ENCODE measurements around the gene RASSF1. TPM values are rescaled to one million over a fixed set of nuclear protein-coding genes. Genes with fewer than 3 reads are reported as not detected.

The RASSF1 gene
- total RNA-seq, 1 donor, result 45.7 TPM

DNA sequence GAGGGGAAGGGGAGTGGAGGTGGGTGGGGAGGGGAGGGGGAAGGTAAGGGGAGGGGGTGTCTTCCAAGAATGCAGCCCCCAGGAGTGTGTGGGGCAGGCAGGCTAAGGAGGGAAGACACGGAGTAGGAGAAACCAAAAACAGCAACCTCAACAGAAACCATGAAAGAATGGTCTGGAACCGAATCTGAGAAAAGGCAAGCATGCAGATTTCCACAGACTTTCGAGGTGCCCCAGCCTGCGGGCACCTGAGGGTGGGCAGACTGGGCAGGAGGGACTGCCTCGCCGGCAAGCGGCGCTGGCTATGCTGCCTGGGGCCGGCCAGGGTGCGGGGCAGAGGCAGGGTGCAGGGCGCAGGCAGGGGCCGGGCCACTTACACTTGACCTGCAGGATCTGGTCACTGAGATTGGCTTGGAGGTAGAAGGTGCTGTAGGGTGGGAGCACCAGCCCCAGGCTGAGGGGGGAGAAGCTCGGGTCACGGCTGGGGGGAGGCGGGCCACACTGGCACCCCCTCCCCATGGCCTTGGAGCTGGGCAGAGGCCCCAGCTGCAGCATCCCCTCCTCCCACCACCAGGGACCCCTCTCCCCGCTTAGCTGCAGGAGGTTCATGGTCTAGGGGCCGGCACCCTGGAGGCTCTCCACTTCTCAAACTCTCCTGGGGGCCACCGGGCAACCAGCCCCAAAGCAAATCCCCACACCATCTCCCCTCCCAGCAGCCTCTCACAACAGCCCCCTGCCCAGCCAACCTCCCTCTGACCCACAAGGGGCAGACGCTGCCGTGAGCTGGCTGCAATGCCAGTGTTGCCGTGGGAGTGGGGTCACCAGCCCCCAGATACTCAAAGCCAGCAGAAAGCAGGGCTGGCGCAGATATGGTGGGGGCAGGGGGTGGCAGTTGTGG is 34.0 kb upstream of the RASSF1 start:
- no peak for DNase-seq (ENCODE audit: low read depth)
- no peak overlapping the region for H3K4me3 ChIP-seq (ENCODE audit: low read depth, low read length)
- TF ChIP-seq CTCF (IDR thresholded peaks at IDR 0.05; ENCODE audit: insufficient read depth, low read length), result no peak

DNA sequence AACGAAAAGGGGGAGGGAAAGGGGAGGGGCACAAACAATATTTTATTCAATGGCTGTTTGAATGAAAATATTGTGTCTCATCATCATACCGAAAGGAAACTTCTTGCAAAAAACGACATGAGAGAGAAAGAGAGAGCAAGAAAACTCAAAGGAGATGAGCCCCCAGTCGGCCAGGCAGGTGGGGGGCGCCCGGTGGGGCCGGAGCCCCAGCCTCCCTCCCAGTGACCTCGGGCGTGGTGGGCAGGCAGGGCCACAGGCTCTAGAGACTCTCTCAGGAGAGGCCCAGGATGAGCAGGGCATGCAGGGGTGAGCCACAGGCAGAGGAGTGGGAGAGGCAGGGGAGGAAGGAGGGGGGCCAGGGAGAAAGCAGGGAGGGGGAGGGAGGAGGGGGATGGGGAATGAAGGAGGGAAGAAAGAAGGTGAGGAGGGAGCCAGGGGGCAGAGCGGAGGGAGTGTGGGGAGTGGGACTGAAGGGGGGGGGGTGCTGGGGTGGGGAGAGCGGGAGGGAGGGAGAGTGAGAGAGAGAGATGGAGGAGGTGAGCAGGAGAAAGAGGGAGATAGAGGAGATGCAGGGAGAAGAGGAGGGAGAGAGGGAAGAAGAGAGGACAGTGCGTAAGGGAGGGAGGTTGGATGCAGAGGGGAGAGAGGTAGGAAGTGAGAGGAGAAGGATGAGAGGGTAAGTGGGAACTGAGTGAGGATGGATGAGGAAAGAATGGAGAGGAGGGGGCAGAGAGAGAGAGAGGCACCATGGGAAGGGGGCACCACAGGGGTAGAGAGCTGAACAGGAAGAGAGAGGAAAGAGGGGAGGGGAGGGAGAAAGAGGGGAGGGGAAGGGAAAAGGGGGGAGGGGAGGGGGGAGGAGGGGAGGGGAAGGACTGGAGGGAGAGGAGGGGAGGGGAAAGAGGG is 32.8 kb upstream of the RASSF1 start:
- H3K4me3 ChIP-seq (ENCODE audit: low read depth, low read length), result no peak overlapping the region
- no peak for DNase-seq (ENCODE audit: low read depth)
- no peak for TF ChIP-seq CTCF (IDR thresholded peaks at IDR 0.05; ENCODE audit: insufficient read depth, low read length)

GRCh38 chr3:50372349-50372748 is 31.7 kb upstream of the RASSF1 start:
- H3K4me3 ChIP-seq (ENCODE audit: low read depth, low read length), result no peak overlapping the region

GRCh38 chr3:50371133-50371685 is 30.6 kb upstream of the RASSF1 start:
- no peak for TF ChIP-seq CTCF (IDR thresholded peaks at IDR 0.05; ENCODE audit: insufficient read depth, low read length)
- no peak overlapping the region for H3K4me3 ChIP-seq (ENCODE audit: low read depth, low read length)
- DNase-seq (ENCODE audit: low read depth), result peak; percentile 28

More at GRCh38 chr3:50372349-50372748, 31.7 kb upstream of the RASSF1 start:
- no peak for TF ChIP-seq CTCF (IDR thresholded peaks at IDR 0.05; ENCODE audit: insufficient read depth, low read length)
- no peak for DNase-seq (ENCODE audit: low read depth)

GRCh38 chr3:50370594-50370993 is 30.0 kb upstream of the RASSF1 start:
- H3K4me3 ChIP-seq (ENCODE audit: low read depth, low read length), result no peak overlapping the region
- DNase-seq (ENCODE audit: low read depth), result no peak
- TF ChIP-seq CTCF (IDR thresholded peaks at IDR 0.05; ENCODE audit: insufficient read depth, low read length), result no peak

- no peak for DNase-seq (ENCODE audit: low read depth)
- no peak overlapping the region for H3K4me3 ChIP-seq (ENCODE audit: low read depth, low read length)
- TF ChIP-seq CTCF (IDR thresholded peaks at IDR 0.05; ENCODE audit: insufficient read depth, low read length), result no peak
Measured at GRCh38 chr3:50369012-50369670, 28.5 kb upstream of the RASSF1 start.

All from fibroblast of the aortic adventitia (primary cell).